Natural killer cell (primary cell): ENCODE results near the gene EEF2. TPM values are rescaled to one million over a fixed set of nuclear protein-coding genes. Genes with fewer than 3 reads are reported as not detected.

Source experiments
- ATAC-seq, 3 donors: fragments of 150-1000 bp in 2 of 3; fragments of 200-7000 bp in 1 of 3; cut with Tn5 transposase; 1 replicate in 1 of 3; 2 replicates in 2 of 3; pipeline ENCODE4 v1.10.0; 2021; ENCODE audit warnings: mild to moderate bottlenecking in 2 of 3, moderate library complexity in 2 of 3
- DNase-seq, 2 donors: peaks; one replicate each; pipeline versions ENCODE4 v3.0.0 to v3.0.0-alpha.2; 2013 to 2021; ENCODE audit warnings: mixed read lengths in 1 of 2
- H3K27ac ChIP-seq: one replicate; pipeline ENCODE4 v1.5.1; 2013; ENCODE audit warnings: mild to moderate bottlenecking, low read length
- H3K27me3 ChIP-seq: one replicate; pipeline ENCODE4 v1.6.1; 2013; ENCODE audit warnings: low read length; ENCODE audit not compliant: control insufficient read depth, insufficient read depth
- H3K36me3 ChIP-seq: one replicate; pipeline ENCODE4 v1.6.1; 2013; ENCODE audit warnings: low read length; ENCODE audit not compliant: control insufficient read depth, insufficient read depth
- H3K4me1 ChIP-seq: one replicate; pipeline ENCODE4 v1.6.1; 2013; ENCODE audit warnings: low read length; ENCODE audit not compliant: control insufficient read depth, insufficient read depth
- H3K4me3 ChIP-seq: one replicate; pipeline ENCODE4 v1.5.1; 2013; ENCODE audit warnings: low read length
- H3K9me3 ChIP-seq: one replicate; pipeline ENCODE4 v1.6.1; 2013; ENCODE audit warnings: low read length; ENCODE audit not compliant: control insufficient read depth, insufficient read depth
- H3K27ac Mint-ChIP-seq, 2 donors: one replicate each; pipeline ENCODE4 v1.8.0; 2022; ENCODE audit warnings: mild to moderate bottlenecking in 2 of 2, mixed read lengths in 2 of 2, moderate library complexity in 1 of 2
- H3K27me3 Mint-ChIP-seq, 2 donors: one replicate each; pipeline ENCODE4 v1.8.0; 2022; ENCODE audit warnings: low read depth in 2 of 2, mixed read lengths in 2 of 2
- H3K36me3 Mint-ChIP-seq: one replicate; pipeline ENCODE4 v1.8.0; 2022; ENCODE audit warnings: mixed read lengths
- H3K4me1 Mint-ChIP-seq, 2 donors: one replicate each; pipeline ENCODE4 v1.8.0; 2022; ENCODE audit warnings: mixed read lengths in 2 of 2
- H3K4me3 Mint-ChIP-seq: one replicate; pipeline ENCODE4 v1.8.0; 2022; ENCODE audit warnings: mild to moderate bottlenecking, moderate library complexity, mixed read lengths
- H3K9me3 Mint-ChIP-seq, 2 donors: one replicate each; pipeline ENCODE4 v1.8.0; 2022; ENCODE audit warnings: mixed read lengths in 2 of 2
- CTCF ChIP-seq: fragments of 200-600 bp; IDR thresholded peaks from one replicate; pipeline ENCODE4 v1.8.0; 2022; ENCODE audit warnings: antibody characterized with exemption
- WGBS: methylation state at CpG from one replicate; pipeline ENCODE4 v1.1.7; 2013; ENCODE audit warnings: missing lambda C conversion rate; ENCODE audit not compliant: insufficient coverage; 5-methylcytosine and 5-hydroxymethylcytosine counted together
- intact Hi-C: fragments of 100-400 bp; cut with micrococcal nuclease; formaldehyde crosslinking; loops from one replicate; pipeline ENCODE4 v1.14.2; 2022
- total RNA-seq, 4 donors: library from RNA; stranded (reverse); fragments of 120-200 nt in 1 of 4; gene quantifications; one replicate each; pipeline versions ENCODE4 v1.2.3 to v1.2.4, GENCODE V29; 2013 to 2022

The EEF2 gene
- total RNA-seq, 3 donors from 2014 or later (not counting 1 experiment from before 2014, with no cell fraction given) = 1,302 to 1,442 (median 1,437) TPM

GRCh38 chr19:4025317-4025716, 40.1 kb upstream of the EEF2 start:
- H3K4me1 ChIP-seq = no peaks in the 10 kb centered on the region
- H3K27me3 ChIP-seq = no peaks in the 10 kb centered on the region
- Mint-ChIP-seq H3K27ac (no peak overlapping the region), H3K27me3 (no peaks in the 10 kb centered on the region), H3K4me1 (peaks cover 0 to 4% of the 10 kb centered on the region in 2 donors), H3K36me3 (no peaks in the 10 kb centered on the region), H3K4me3 (no peak overlapping the region), H3K9me3 (no peaks in the 10 kb centered on the region)
- no peak for TF ChIP-seq CTCF
- no peaks in the 10 kb centered on the region for H3K9me3 ChIP-seq
- H3K27ac ChIP-seq = no peak overlapping the region
- H3K4me3 ChIP-seq = no peak overlapping the region
- ATAC-seq (peak in 2 of 3 donors; percentile 18 to 24), DNase-seq (no peak)
- 72% methylated on average over 11 of the region's 11 CpGs for WGBS
- intact Hi-C loops = no loop called here
- H3K36me3 ChIP-seq = peaks cover 20% of the 10 kb centered on the region

- Mint-ChIP-seq H3K27ac (no peak overlapping the region), H3K9me3 (no peaks in the 10 kb centered on the region), H3K4me3 (no peak overlapping the region), H3K4me1 (peaks cover 0 to 6% of the 10 kb centered on the region in 2 donors), H3K36me3 (no peaks in the 10 kb centered on the region), H3K27me3 (no peaks in the 10 kb centered on the region)
- no peaks in the 10 kb centered on the region for H3K9me3 ChIP-seq
- ATAC-seq (no peak), DNase-seq (no peak)
- H3K4me1 ChIP-seq = peaks cover 8% of the 10 kb centered on the region
- TF ChIP-seq CTCF = no peak
- H3K4me3 ChIP-seq = no peak overlapping the region
- no peak overlapping the region for H3K27ac ChIP-seq
- intact Hi-C loops = no loop called here
- H3K36me3 ChIP-seq = peaks cover 14% of the 10 kb centered on the region
- H3K27me3 ChIP-seq = no peaks in the 10 kb centered on the region
- 94% methylated on average over 34 of the region's 34 CpGs for WGBS
Measured at GRCh38 chr19:4023600-4024398, 38.5 kb upstream of the EEF2 start.

- Mint-ChIP-seq H3K4me1 (peaks cover 20 to 25% of the 10 kb centered on the region in 2 donors), H3K4me3 (no peak overlapping the region), H3K36me3 (no peaks in the 10 kb centered on the region), H3K27me3 (no peaks in the 10 kb centered on the region), H3K9me3 (no peaks in the 10 kb centered on the region), H3K27ac (no peak overlapping the region)
- H3K36me3 ChIP-seq = peaks cover 8% of the 10 kb centered on the region
- intact Hi-C loops = no loop called here
- H3K27me3 ChIP-seq = no peaks in the 10 kb centered on the region
- H3K9me3 ChIP-seq = no peaks in the 10 kb centered on the region
- DNase-seq (no peak), ATAC-seq (peak in 2 of 3 donors; percentile 21 to 40)
- TF ChIP-seq CTCF = no peak
- peaks cover 17% of the 10 kb centered on the region for H3K4me1 ChIP-seq
- WGBS = 64% methylated on average over 15 of the region's 17 CpGs
- H3K27ac ChIP-seq = no peak overlapping the region
- H3K4me3 ChIP-seq = no peak overlapping the region
Measured at GRCh38 chr19:4019578-4019977, 34.3 kb upstream of the EEF2 start.
